GM21619 (cell line): Measurements from ENCODE around the gene CPT1C.

ENCODE experiments used
- ATAC-seq: cut with Tn5 transposase; IDR thresholded peaks from one replicate; pipeline ENCODE4 v1.9.1; 2021; ENCODE audit not compliant: unreplicated experiment

Gene CPT1C

DNA sequence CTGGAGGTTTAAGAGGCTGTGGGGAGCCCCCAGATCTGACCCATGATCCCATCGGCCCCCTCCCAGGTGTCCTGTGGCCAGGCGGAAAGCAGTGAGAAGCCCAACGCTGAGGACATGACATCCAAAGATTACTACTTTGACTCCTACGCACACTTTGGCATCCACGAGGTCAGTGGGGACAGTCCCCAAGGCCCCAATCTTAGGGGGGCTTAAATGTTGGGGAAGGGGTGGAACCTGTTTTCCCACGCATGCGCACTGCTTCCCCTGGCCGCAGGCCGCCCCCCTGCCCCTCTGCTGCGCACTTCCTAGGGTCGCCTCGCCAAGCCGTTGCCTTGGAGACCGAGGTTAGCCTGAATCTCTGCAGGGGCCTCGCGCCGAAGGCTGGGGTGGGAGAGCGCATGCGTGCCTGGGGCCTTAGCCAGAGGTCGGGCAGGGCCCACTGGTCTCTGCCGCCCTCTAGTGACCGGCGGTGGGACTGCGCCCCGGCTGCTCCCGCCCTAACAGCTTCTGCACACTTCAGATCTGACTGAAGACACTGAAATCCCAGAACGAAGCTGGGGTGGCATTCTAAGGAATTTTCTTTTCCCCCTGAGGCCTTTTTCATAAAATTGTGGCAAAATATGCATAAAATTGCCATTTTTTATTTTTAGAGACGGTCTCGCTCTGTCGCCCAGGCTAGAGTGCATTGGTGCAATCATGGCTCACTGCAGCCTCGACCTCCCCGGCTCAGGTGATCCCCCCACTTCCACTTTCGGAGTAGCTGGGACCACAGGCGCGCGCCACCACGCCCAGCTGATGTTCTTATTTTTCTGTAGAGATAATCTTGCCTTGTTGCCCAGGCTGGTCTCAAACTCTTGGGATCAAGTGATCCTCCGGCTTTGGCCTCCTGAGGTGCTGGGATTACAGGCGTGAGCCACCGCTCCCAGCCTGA is 10.2 kb upstream of the CPT1C start:
- no peak for ATAC-seq

DNA sequence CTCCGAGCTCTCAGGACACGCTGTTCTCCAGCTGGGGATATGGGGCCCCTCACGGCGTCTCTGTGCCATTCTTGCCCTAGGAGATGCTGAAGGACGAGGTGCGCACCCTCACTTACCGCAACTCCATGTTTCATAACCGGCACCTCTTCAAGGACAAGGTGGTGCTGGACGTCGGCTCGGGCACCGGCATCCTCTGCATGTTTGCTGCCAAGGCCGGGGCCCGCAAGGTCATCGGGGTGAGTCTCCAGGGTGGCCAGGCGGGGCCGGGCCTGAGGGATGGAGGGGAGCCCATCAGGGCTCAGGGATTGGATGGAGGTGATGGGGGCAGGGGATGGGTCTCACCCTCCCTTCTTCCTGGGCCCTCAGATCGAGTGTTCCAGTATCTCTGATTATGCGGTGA is 9.1 kb upstream of the CPT1C start:
- ATAC-seq = no peak

DNA sequence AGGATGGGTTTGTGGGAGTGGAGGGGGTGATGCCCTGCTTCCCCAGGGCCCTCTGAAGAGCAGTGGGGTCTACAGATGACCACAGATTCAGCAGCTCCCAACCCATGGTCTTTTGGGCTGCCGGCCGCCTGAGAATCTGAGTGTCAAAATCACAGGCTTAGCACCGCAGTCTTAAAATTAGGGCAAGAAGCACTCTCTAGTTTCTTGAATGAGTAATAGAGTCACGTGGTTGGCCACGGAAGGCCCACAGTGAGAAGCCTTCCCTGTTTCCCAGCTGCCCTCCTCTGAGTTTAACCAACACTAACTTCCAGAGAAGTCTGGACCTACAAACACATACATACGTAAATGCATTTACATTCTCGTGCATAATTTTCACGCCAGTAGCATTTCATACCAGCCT is 8.6 kb upstream of the CPT1C start:
- ATAC-seq = no peak

DNA sequence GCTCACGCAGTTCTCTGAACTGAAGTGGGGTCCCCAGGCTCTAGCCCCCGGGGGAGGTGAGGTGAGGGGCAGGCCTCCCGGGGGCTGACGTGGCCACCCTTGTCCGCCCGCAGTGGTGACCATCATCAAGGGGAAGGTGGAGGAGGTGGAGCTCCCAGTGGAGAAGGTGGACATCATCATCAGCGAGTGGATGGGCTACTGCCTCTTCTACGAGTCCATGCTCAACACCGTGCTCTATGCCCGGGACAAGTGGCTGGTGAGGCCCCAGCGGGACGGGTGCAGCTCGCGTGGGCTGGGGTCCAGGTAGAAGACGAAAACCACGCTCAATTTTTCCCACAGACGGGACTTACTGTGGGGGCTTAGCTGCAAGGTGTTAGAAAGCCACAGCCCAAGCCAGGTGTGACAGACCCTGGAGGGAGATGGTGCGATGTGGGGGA is 7.1 kb upstream of the CPT1C start:
- no peak for ATAC-seq

DNA sequence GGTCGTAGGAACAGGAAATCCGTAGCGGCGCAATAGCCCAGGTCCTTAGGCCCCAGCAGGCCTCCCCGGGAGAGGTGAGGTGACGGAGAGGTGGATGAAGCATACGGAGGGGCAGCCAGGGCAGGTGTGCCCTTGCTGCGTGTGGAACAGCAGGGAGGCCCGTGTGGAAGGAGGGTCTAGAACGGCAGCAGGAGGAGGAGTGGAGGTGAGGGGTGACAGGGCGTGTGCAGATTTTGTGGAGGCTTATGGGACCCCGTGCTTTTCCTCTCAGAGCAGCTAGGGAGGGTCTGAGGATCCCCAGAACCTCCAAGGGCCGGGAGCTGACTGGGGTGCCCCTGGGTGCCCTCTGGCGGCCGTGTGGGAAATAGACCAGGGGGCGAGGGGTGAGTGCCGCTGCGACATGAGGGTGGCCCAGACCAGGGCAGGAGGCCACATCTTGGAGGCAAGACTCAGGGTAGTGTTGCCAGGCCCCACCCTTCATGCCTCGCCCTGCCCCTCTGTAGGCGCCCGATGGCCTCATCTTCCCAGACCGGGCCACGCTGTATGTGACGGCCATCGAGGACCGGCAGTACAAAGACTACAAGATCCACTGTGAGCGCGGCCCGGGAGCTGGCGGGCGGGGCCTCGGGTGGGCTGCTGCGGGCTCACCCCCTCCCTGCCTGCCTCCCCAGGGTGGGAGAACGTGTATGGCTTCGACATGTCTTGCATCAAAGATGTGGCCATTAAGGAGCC is 6.5 kb upstream of the CPT1C start:
- no peak for ATAC-seq

DNA sequence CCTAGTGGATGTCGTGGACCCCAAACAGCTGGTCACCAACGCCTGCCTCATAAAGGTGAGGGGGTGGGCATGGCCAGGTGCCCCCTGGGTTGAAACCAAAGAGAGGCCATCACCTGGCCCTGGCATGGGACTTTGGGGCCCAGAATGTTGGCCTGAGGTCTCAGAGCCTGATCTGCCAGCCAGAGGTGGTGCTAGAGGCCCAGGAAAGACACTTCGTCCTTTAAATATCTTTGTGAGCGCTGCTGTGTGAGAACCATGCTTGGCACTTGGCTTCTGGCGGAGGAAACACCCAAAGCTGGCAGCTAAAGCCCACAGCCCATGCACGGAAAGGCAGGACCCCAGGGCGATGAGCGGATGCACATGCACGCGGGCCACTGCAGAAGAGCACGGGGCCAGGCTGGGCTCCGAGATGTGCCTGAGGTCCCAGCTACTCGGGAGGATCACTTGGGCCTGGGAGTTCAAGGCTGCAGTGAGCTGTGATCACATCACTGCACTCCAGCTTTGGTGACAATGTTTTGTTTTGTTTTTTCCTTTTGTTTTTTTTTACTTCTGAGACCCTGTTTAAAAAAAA is 5.8 kb upstream of the CPT1C start:
- no peak for ATAC-seq

DNA sequence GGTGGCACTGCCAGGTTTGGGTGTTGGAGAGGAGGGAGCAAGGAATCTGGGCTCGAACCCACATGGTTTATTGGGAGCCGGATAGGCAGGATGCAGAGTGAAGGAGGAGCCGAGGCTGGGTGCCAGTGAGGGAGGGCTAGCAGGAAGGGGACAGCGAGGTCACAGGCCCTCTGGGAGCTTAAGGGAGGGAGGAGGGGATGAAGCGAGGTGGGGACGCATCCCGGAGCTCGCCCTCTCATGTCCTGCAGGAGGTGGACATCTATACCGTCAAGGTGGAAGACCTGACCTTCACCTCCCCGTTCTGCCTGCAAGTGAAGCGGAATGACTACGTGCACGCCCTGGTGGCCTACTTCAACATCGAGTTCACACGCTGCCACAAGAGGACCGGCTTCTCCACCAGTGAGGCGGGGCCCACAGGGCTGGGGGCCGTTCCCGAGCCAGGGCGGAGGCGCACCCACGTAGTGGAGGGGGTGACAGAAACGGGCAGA is 5.0 kb upstream of the CPT1C start:
- no peak for ATAC-seq

DNA sequence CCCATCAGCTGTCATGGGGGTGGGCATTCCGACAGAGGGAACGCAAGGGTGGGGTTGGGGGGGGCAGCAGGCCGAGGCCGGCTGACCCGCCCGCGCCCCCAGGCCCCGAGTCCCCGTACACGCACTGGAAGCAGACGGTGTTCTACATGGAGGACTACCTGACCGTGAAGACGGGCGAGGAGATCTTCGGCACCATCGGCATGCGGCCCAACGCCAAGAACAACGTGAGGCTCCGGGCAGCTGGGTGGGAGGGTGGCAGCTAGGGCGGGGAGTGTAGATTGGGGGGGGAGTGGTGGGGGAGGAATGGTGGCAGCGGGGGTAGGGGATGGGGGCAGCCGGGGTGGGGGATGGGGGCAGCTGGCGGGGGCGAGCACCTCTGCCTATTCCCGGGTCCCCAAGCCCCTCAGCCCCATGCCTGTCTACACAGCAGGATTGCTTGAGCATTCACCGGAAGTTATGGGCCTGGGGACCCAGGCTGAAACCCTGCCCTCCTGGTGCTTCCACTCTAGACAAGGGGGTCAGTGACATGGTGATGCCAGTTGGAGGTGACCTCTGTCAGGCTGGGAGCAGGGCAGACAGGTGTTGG is 4.3 kb upstream of the CPT1C start:
- no peak for ATAC-seq

DNA sequence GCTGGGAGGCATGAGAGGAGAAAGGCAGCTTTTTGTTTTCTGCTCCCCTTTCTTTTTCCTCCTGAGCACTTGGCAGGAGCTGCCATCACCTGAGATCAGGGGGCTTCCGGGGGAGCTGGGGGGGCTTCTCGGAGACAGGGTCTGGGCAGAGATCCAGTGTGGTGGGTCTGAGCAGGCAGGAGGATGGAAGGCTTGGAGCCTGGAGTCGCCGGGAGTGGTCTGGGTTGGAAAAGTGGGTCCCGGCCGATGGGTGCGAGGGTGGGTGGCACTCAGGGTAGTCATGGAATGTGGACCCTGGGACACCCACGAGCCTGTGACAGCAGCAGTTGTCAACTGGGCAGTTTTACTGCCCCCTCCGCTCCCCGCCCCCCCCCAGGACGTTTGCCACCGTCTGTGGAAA is 3.8 kb upstream of the CPT1C start:
- no peak for ATAC-seq

DNA sequence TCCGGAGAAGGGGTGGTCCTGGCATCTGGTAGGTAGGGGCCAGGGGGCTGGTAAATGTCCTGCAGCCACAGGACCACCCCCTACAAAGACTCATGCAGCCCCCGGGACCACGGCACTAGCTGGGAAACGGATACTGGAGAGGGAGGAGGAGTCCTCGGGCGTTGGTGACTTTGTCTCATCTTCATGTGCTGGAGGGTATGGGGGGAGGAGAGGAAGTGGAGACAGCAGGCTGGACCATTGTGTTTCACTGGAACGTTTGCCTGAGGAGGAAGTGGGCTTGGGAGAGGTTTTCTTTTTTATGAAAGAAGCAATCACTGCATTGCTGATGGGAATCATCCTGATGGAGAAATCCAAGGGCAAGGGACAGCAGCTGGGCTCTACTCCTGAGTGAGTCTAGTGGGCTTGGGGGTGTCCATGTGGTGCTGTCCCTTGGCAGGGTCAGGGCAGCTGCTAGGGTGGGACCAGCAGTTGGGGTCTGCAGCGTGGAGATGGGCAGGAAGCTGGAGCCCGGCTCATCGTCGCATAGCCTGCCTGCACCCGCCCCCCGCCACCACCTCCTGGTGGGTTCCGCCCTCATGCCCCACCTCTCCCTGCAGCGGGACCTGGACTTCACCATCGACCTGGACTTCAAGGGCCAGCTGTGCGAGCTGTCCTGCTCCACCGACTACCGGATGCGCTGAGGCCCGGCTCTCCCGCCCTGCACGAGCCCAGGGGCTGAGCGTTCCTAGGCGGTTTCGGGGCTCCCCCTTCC is 3.2 kb upstream of the CPT1C start:
- no peak for ATAC-seq

DNA sequence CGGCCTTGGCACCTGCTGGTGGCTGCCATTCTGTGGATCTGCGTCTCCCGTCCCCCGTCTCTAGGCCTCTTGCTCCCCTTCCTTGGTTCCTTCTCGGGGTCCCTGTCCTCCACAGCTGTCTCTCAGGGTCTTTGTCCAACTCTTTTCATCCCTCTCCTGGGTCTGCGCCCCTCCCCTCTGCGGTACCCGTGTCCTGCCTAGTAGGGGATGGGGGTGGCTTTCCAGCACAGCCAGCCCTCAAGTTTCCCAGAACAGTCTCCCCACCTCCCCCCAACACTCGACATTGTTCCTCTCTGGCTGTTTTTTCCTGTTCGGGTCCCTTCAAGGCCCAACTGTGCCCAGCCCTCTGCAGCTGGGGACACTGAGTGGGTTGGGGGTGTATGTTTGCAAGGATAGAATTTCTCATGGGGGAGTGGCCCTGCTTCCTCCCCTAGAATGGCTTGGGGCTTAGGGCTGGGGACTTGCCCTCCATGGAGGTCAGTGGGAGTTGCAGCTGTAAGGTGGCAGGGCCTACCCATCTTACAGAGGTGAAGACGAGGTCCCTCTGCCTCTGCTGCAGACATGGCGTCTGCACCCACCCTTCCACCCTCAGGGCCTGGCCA is 2.3 kb upstream of the CPT1C start:
- no peak for ATAC-seq

DNA sequence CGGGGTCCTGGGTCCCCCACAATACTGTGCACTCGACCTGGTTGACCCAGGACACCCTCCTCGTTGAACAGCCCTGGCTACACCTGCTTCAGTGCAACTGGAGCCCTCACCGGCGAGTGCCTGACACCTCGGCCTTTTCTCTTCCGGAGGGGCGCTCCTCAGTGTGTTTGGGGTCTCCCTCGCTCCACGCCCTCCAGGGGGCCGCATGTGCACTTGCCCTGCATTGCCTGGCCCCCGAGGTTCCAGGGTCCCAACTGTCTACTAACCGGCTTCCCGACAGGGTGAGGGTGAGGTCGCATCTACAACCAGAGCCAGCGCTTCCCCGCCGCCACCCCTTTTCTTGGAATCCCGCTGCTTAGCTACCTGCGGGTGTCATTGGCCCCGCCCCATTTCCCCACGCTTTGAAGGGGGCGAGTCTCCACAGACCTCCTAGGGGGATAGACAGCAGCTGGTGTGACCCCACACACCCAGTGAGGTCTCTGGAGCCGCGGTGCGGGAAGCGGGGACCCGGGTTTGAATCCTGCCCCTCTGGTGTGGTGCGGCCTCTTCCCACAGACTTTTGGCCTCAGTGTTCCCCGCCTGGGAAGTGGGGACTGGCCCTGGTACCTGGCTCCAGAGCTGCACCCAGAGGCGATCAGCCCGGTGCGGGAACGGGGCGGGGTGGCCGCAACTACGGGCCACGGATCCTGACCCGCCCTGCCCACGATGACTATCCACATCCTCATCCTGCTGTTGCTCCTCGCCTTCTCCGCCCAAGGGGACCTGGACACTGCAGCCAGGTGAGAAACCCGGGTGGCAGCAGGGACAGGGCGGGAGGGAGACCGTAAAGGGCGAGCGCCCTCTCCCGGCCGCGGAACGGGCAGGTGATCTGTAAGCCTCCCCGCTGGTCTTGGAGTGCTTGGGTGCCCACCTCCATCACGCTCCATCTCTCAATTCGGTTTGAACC is 1.5 kb upstream of the CPT1C start, which contains the start of gene ADM5:
Gene ADM5, plus strand, starts transcription at position 462 of the 946 bp plus-strand sequence. Its CDS starts 244 bp downstream, at position 706.
- no peak for ATAC-seq

DNA sequence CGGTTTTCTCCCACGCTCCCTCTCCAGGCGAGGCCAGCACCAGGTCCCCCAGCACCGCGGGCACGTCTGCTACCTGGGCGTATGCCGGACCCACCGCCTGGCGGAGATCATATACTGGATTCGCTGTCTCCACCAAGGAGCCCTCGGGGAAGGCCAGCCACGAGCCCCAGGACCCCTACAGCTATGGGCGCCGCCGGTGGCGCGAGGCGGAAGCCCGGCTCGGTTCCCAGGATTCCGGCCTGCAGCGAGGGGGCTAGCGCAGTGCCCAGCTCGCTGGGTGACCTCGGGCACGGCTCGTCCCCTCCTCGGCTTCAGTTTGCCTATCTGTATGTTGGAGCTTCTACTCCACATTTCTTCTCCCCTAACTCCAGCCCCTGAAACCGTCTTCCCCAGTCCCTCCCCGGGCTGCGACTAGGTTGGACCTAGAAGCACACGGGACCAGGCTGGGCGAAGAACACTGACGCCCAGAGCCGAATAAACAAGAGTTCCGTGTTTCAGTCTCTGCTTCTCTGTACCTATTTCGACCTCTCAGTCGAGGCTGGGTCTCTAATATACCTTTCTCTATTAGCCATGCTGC is 749 bp upstream of the CPT1C start:
- no peak for ATAC-seq

DNA sequence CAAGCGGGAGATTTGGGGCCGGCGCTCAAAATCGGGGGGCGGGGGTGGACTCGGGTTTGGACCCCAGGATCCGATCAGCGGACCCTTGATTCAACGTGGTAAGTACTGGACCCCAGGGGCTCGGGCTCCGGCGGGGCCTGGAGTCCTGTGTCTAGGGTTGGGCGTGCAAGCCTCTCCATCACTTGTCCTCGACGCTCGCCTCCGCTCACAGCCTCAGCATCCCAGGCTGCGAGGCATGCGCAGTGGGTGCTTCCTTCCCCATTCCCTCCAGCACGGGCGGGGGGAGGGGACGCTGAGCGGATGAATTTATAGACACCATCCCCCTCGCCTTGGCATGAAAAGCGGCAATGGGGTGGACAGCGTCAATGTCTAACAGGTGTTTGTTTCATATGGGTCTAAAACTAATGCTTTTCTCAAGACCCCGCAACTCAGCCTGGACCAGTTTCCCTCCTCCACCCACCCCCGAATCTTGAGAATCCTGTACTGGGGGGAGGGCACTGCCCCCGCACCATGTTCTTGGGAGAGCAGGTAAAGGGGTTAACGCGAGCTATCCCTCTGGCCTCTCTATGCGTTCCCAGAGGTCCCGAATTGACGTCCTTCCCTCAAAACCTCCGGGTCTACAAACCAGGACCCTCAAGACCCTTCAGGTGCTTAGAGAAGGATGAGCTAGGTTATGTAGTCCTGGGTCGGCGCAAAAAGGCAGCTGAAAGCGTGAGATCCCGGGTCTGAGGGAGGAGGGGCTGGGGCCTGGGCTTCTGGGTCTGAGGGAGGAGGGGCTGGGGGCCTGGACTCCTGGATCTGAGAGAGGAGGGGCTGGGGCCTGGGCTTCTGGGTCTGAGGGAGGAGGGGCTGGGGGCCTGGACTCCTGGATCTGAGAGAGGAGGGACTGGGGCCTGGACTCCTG is 579 bp downstream of the CPT1C start:
- ATAC-seq = no peak

DNA sequence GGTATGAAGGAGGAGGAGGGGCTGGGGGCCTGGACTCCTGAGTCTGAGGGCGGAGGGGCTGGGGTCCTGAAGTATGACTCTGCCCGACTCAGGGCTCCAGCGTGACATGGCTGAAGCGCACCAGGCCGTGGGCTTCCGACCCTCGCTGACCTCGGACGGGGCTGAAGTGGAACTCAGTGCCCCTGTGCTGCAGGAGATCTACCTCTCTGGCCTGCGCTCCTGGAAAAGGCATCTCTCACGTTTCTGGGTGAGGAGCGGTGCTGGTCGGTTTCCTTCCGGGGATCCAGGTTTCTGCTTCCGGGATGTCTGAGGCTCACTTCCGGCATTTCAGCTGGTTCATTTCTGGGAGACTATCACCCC is 1.2 kb downstream of the CPT1C start:
- no peak for ATAC-seq

DNA sequence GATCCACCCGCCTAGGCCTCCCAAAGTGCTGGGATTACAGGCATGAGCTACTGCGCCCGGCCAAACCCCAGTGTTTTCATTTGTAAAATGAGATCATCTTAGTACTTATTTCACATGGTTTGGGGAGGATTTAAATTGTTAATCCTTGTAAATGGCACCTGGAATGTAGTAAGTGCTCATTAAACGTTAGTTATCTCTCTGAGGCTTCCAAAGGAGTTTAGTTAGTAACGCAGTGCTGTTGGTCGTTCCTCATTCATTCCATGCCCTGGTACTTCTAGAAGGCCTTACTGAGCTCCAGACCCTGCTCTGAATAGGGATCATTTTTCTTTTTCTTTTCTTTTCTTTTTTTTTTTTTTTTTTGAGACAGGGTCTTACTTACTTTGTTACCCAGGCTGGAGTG is 5.2 kb downstream of the CPT1C start:
- no peak for ATAC-seq

DNA sequence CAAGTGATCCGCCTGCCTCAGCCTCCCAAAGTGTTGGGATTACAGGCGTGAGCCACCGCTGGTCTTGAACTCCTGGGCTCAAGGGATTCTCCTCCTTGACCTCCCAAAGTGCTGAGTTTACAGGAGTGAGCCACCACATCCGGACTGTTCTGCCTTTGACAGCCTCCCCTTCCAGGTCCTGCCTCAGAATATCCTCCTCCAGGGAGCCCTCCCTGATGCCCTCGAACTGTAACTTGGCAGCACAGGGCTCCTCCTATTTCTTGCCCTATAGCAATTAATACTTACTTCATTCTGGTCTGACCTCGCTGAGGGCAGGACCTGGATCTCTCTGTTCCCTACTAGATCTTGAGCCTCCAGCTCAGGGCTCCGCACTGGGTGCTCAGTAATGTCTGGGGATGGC is 5.9 kb downstream of the CPT1C start:
- no peak for ATAC-seq

DNA sequence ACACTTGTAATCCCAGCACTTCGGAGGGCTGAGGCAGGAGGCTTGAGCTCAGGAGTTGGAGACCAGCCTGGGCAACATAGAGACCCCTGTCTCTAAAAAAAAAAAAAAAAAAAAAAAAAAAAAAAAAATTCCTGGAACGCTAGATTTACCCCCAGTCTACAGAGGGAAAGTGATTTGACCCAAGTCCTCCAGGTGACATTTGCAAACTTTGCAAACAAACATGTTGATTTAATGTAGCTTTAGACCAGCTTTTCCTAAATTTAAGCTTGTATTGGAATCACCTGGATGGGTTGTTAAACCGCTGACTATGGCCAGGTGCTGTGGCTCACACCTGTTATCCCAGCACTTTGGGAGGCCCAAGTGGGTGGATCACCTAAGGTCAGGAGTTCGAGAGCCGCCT is 8.4 kb downstream of the CPT1C start:
- no peak for ATAC-seq
